ENCODE results near the gene MANEA. TPM values are rescaled to one million over a fixed set of nuclear protein-coding genes. Genes with fewer than 3 reads are reported as not detected.

Gene MANEA
- polyA plus RNA-seq, 1 of the 3 experiments (the other 2 are of a cell fraction): 2.8 TPM

DNA sequence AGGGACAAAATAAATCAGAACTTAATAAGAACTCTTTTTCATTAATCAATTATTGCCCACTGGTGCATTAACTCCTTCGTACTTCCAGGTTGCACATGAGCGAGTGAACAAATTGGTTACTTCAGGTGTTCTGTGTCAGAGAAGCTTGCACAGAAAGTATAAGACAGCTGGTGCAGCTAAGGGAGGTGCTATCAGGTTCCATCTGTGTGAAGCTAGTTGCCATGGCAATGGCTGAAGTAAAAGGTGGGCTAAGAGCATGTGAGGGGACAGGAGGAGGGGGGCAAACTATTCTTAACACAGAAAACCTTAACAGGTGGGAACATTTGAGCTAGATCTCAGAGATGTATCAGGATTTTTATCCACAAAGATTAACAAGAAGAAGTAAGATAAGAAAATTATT is 81.6 kb downstream of the MANEA start (continued):
- TF ChIP-seq REST (IDR thresholded peaks at IDR 0.05; ENCODE audit: low read depth, low read length) (no peak), RCOR1 (IDR thresholded peaks at IDR 0.05; ENCODE audit: low read length) (no peak), USF1 (IDR thresholded peaks at IDR 0.05; ENCODE audit: borderline replicate concordance, low read depth) (no peak)

All from SK-N-SH (cell line).